HepG2 (cell line): ENCODE results near the gene PRMT5. TPM values are rescaled to one million over a fixed set of nuclear protein-coding genes. Genes with fewer than 3 reads are reported as not detected.
A peak's percentile ranks its signal among the peaks of the same experiment; 100 is the strongest.
"Not testable (repeated sequence)": the region's sequence is repeated elsewhere in the genome, so short reads cannot be mapped to it uniquely, and the experiment has no call there.

ENCODE experiments used
- ADNP ChIP-seq: sonication (generic); formaldehyde crosslinking; IDR thresholded peaks from 2 replicates; pipeline ENCODE4 v1.4.0; 2020; ENCODE audit warnings: missing genetic modification reagents
- ARNT2 ChIP-seq: sonication (generic); formaldehyde crosslinking; IDR thresholded peaks from 2 replicates; pipeline ENCODE4 v1.8.0; 2022; ENCODE audit warnings: mild to moderate bottlenecking, low read depth, missing genetic modification reagents, moderate library complexity
- ASH2L ChIP-seq: fragments of 300-600, 200-600 bp; sonication (generic); IDR thresholded peaks from 2 replicates; pipeline ENCODE4 v1.7.0; 2017; ENCODE audit warnings: low read depth, mild to moderate bottlenecking, moderate library complexity, mixed read lengths, low read length; ENCODE audit not compliant: insufficient read length
- GABPA ChIP-seq, 2 experiments: IDR thresholded peaks; 2 replicates each; pipeline ENCODE4 v1.6.1; 2011 to 2016; ENCODE audit warnings: low read depth in 2 of 2, low read length in 1 of 2, missing biosample characterization in 1 of 2, missing genetic modification characterization in 1 of 2
- KLF16 ChIP-seq, 2 experiments: sonication (generic) in 1 of 2; formaldehyde crosslinking in 1 of 2; IDR thresholded peaks; 2 replicates each; pipeline versions ENCODE4 v1.6.1 to v1.8.0; 2016 to 2023; ENCODE audit warnings: missing genetic modification reagents in 2 of 2, missing compliant biosample characterization in 1 of 2
- KMT2B ChIP-seq: IDR thresholded peaks from 2 replicates; pipeline ENCODE4 v1.6.1; 2016; ENCODE audit warnings: missing genetic modification reagents, missing compliant biosample characterization
- RARA ChIP-seq: IDR thresholded peaks from 2 replicates; pipeline ENCODE4 v1.6.1; 2016; ENCODE audit warnings: missing genetic modification reagents, missing compliant biosample characterization
- RFXANK ChIP-seq: IDR thresholded peaks from 2 replicates; pipeline ENCODE4 v1.6.1; 2016
- SMARCC2 ChIP-seq: fragments of 450-650 bp; IDR thresholded peaks from 2 replicates; pipeline ENCODE4 v1.6.1; 2017; ENCODE audit warnings: antibody characterized with exemption, mild to moderate bottlenecking
- SNAPC5 ChIP-seq: sonication (generic); formaldehyde crosslinking; IDR thresholded peaks from 2 replicates; pipeline ENCODE4 v1.8.1; 2023; ENCODE audit warnings: mild to moderate bottlenecking, missing genetic modification reagents, borderline replicate concordance
- SP140L ChIP-seq: sonication (generic); formaldehyde crosslinking; IDR thresholded peaks from 2 replicates; pipeline ENCODE4 v1.4.0; 2020; ENCODE audit warnings: missing genetic modification reagents, borderline replicate concordance
- TBX3 ChIP-seq: fragments of 450-650 bp; IDR thresholded peaks from 2 replicates; pipeline ENCODE4 v1.6.1; 2017; ENCODE audit warnings: antibody characterized with exemption, mild to moderate bottlenecking, inconsistent platforms, borderline replicate concordance
- ZFP37 ChIP-seq: sonication (generic); formaldehyde crosslinking; IDR thresholded peaks from 2 replicates; pipeline ENCODE4 v1.4.0; 2020; ENCODE audit warnings: missing genetic modification reagents, borderline replicate concordance
- ZNF20 ChIP-seq: sonication (generic); formaldehyde crosslinking; IDR thresholded peaks from 2 replicates; pipeline ENCODE4 v1.4.0; 2020; ENCODE audit warnings: mild to moderate bottlenecking, moderate library complexity, missing genetic modification reagents
- ZNF292 ChIP-seq: sonication (generic); formaldehyde crosslinking; IDR thresholded peaks from 2 replicates; pipeline ENCODE4 v1.8.1; 2022; ENCODE audit warnings: mild to moderate bottlenecking, low read depth, missing genetic modification reagents, borderline replicate concordance
- ZNF335 ChIP-seq: sonication (generic); formaldehyde crosslinking; IDR thresholded peaks from 2 replicates; pipeline ENCODE4 v1.4.0; 2020; ENCODE audit warnings: missing genetic modification reagents
- ZNF34 ChIP-seq: sonication (generic); formaldehyde crosslinking; IDR thresholded peaks from 2 replicates; pipeline ENCODE4 v1.4.0; 2020; ENCODE audit warnings: mild to moderate bottlenecking, missing genetic modification reagents, borderline replicate concordance
- ZNF414 ChIP-seq: sonication (generic); formaldehyde crosslinking; IDR thresholded peaks from 2 replicates; pipeline ENCODE4 v1.5.0; 2020; ENCODE audit warnings: missing genetic modification reagents
- ZNF572 ChIP-seq: sonication (generic); formaldehyde crosslinking; IDR thresholded peaks from 2 replicates; pipeline ENCODE4 v1.5.1; 2020; ENCODE audit warnings: mild to moderate bottlenecking, missing genetic modification reagents
- ZNF747 ChIP-seq: sonication (generic); formaldehyde crosslinking; IDR thresholded peaks from 2 replicates; pipeline ENCODE4 v1.8.1; 2023; ENCODE audit warnings: missing genetic modification reagents, mild to moderate bottlenecking, borderline replicate concordance
- ZNF879 ChIP-seq: sonication (generic); formaldehyde crosslinking; IDR thresholded peaks from 2 replicates; pipeline ENCODE4 v1.8.1; 2023; ENCODE audit warnings: missing genetic modification reagents
- polyA plus RNA-seq, 8 experiments: library from polyadenylated mRNA; depleted of rRNA in 3 of 8; stranded (reverse) in 7 of 8; unstranded in 1 of 8; fragments of >200 nt; fragmentation: Illumina TruSeq in 4 of 8; extraction: Trizol in 4 of 8; gene quantifications; 2 replicates each; pipeline versions ENCODE4 v1.2.1 to v1.2.3, GENCODE V29; 2011 to 2016; ENCODE audit warnings: low read depth in 4 of 8, missing spikeins in 1 of 8, mixed read lengths in 1 of 8; ENCODE audit not compliant: insufficient read depth in 1 of 8
- total RNA-seq, 5 experiments: library from RNA; depleted of rRNA; stranded (reverse); fragments of >200 nt; fragmentation: Illumina TruSeq; extraction: Trizol; gene quantifications; 2 replicates each; pipeline ENCODE4 v1.2.3, GENCODE V29; 2016; ENCODE audit warnings: low read depth in 1 of 5
- TF ChIP-seq, protein P1 (sequence below): sonication (generic); formaldehyde crosslinking; IDR thresholded peaks from 2 replicates; pipeline ENCODE4 v1.9.0; 2022; ENCODE audit warnings: missing genetic modification reagents, mild to moderate bottlenecking, borderline replicate concordance
- TF ChIP-seq, protein P2 (sequence below): sonication (generic); formaldehyde crosslinking; IDR thresholded peaks from 2 replicates; pipeline ENCODE4 v1.4.0; 2020; ENCODE audit warnings: missing genetic modification reagents

PRMT5 gene
- total and polyA plus RNA-seq, 2 of the 13 experiments (the other 11 are each of a cell fraction or from before 2014, with no cell fraction given) = 210 to 354 TPM

DNA sequence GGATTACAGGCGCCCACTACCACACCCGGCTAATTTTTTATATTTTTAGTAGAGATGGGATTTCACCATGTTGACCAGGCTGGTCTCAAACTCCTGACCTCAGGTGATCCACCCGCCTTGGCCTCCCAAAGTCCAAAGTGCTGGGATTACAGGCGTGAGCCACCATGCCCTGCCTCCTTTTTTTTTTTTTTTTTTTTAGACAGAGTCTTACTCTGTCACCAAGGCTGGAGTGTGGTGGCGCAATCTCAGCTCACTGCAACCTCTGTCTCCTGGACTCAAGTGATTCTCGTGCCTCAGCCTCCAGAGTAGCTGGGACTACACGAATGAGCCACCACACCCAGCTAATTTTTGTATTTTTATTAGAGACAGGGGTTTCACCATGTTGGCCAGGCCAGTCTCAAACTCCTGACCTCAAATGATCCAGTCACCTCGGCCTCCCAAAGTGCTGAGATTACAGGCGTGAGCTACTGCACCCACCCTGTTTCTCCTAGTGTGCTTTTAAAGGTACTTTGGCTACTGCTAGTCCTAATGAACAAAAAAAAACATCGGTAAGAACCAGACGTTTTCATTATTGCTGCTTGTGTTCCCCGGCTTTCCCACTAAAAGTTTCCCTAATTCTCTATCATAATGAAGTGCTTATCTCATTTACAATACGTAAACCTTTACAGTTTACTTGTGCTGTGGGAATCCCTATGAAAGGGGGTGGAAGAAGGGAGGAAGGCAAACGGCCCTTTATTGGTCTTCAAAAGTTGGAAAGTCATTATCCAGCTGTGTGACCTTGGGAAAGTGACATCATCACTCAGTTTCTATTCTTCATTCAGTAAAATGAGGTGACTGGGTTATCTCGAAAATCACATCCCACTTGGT lies 37.0 kb upstream of the PRMT5 start (continued):
- TF ChIP-seq KLF16 (CRISPR knock-in tag; IDR thresholded peaks at IDR 0.05) (peak in 1 of 2 experiments; percentile 33; a peak in 2 of 4 replicates), ASH2L (peak; percentile 71), ZNF335 (CRISPR knock-in tag) (peak; percentile 55; the same call in 1 of the 2 replicates), SMARCC2 (0 out of 2 replicates have a peak, but pooled peaks have one; percentile 7), ZNF747 (CRISPR knock-in tag) (peak; percentile 82; the same call in 1 of the 2 replicates), ZNF414 (CRISPR knock-in tag) (peak; percentile 97), ZNF572 (CRISPR knock-in tag) (peak; percentile 33; the same call in 1 of the 2 replicates), GABPA (CRISPR knock-in tag; IDR thresholded peaks at IDR 0.05; ENCODE audit: low read depth) (peak; percentile 35; the same call in 1 of the 2 replicates), TBX3 (peak; percentile 59; the same call in 1 of the 2 replicates), ZNF292 (peak; percentile 94), SNAPC5 (CRISPR knock-in tag) (peak; percentile 81), ZNF20 (CRISPR knock-in tag) (peak; percentile 68; the same call in 1 of the 2 replicates), ARNT2 (CRISPR knock-in tag) (peak; percentile 22; the same call in 1 of the 2 replicates), ZFP37 (CRISPR knock-in tag) (peak; percentile 35; the same call in 1 of the 2 replicates), KMT2B (CRISPR knock-in tag) (peak; percentile 30; the same call in 1 of the 2 replicates), SP140L (peak; percentile 73; the same call in 1 of the 2 replicates), RARA (CRISPR knock-in tag) (peak; percentile 86), RFXANK (CRISPR knock-in tag) (0 out of 2 replicates have a peak, but pooled peaks have one; percentile 53), ZNF879 (0 out of 2 replicates have a peak, but pooled peaks have one; percentile 15), ZNF34 (CRISPR knock-in tag) (0 out of 2 replicates have a peak, but pooled peaks have one; percentile 4), ADNP (peak; percentile 95)
- TF ChIP-seq, protein P1, sequence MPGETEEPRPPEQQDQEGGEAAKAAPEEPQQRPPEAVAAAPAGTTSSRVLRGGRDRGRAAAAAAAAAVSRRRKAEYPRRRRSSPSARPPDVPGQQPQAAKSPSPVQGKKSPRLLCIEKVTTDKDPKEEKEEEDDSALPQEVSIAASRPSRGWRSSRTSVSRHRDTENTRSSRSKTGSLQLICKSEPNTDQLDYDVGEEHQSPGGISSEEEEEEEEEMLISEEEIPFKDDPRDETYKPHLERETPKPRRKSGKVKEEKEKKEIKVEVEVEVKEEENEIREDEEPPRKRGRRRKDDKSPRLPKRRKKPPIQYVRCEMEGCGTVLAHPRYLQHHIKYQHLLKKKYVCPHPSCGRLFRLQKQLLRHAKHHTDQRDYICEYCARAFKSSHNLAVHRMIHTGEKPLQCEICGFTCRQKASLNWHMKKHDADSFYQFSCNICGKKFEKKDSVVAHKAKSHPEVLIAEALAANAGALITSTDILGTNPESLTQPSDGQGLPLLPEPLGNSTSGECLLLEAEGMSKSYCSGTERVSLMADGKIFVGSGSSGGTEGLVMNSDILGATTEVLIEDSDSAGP (CRISPR knock-in tag) = 0 out of 2 replicates have a peak, but pooled peaks have one; percentile 31
- TF ChIP-seq, protein P2, sequence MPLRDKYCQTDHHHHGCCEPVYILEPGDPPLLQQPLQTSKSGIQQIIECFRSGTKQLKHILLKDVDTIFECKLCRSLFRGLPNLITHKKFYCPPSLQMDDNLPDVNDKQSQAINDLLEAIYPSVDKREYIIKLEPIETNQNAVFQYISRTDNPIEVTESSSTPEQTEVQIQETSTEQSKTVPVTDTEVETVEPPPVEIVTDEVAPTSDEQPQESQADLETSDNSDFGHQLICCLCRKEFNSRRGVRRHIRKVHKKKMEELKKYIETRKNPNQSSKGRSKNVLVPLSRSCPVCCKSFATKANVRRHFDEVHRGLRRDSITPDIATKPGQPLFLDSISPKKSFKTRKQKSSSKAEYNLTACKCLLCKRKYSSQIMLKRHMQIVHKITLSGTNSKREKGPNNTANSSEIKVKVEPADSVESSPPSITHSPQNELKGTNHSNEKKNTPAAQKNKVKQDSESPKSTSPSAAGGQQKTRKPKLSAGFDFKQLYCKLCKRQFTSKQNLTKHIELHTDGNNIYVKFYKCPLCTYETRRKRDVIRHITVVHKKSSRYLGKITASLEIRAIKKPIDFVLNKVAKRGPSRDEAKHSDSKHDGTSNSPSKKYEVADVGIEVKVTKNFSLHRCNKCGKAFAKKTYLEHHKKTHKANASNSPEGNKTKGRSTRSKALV (CRISPR knock-in tag) = peak; percentile 78; the same call in 1 of the 2 replicates
- not testable (repeated sequence) for TF ChIP-seq GABPA (IDR thresholded peaks at IDR 0.05; ENCODE audit: low read depth, low read length)
